Measurements from ENCODE around the gene RAB9B. TPM values are rescaled to one million over a fixed set of nuclear protein-coding genes. Genes with fewer than 3 reads are reported as not detected.
A peak's percentile ranks its signal among the peaks of the same experiment; 100 is the strongest.
"Not testable (repeated sequence)": the region's sequence is repeated elsewhere in the genome, so short reads cannot be mapped to it uniquely, and the experiment has no call there.

RAB9B gene
- total RNA-seq, 2 experiments from 2014 or later = 0.44 to 0.57 TPM

DNA sequence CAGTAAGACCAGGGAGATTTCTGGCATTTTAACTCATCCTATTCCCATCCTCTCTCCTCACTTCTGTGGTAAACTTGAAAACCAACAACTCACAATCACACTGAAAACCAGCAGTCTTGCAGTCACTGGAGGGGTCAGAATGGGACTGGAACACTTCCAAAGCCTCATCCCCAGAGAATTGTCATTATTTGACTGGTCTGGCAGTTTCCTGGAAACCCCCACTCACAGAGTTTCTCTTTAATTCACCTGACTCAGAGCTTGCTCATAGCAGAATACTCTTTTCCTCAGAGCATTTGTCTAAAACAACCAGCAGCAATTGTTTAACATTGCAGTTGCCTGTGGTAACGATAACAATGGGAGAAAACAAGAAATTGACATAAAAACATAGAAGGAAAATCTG lies 7.3 kb upstream of the RAB9B start:
- CTCF ChIA-PET = interaction anchor here (1.6 kb wide), 1 partner anchor 80 kb away, joined by 3 read pairs; no protein-coding TSS in a partner anchor

DNA sequence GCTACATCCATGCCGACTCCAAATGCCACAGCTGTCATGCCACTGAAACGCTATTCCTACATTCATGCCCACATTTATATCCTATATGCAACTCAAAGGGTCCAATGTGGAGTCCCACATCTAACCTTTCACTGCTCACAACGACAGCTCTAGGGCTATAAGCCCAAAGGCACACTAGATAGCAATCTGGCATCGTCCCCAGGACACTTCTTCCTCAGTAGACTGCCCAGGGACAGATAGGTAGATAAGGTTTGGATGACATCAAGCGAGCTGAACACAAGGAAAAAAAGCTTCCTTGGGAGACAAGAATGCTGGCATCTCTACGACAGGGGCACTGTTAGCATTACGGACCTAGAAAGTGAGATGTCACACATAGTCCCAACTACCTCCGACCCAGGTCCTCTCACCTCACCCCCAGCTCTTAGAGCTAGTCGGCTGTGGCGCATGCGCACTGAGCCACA lies 685 bp downstream of the RAB9B start:
- H3K27me3 Mint-ChIP-seq = peaks cover 4% of the 10 kb centered on the region
- no peak overlapping the region for H3K27ac Mint-ChIP-seq
- no peak for DNase-seq
- peaks cover 3% of the 10 kb centered on the region for H3K4me1 Mint-ChIP-seq (ENCODE audit: low read depth)
- intact Hi-C loops (cut with micrococcal nuclease) = loop anchor here (5.0 kb wide), 2 partner anchors 86 to 144 kb away; partner anchors contain the start of gene MORF4L2
- H3K36me3 Mint-ChIP-seq = no peaks in the 10 kb centered on the region
- peak overlapping the region; percentile 70 for H3K4me3 Mint-ChIP-seq
- H3K9me3 Mint-ChIP-seq = no peaks in the 10 kb centered on the region
- ChIA-PET CTCF (interaction anchor here (1.4 to 1.7 kb wide), 3 partner anchors 14 to 306 kb away, joined by 3 to 10 read pairs (median 10); no protein-coding TSS in a partner anchor), POLR2A (interaction anchor here (0.5 kb wide), 1 partner anchor 240 kb away, joined by 3 read pairs; no protein-coding TSS in a partner anchor)

More for the DNA sequence above, 7.3 kb upstream of the RAB9B start:
- POLR2A ChIA-PET = no interaction called here
- intact Hi-C loops (cut with micrococcal nuclease) = no loop called here
- no peak overlapping the region for H3K4me3 Mint-ChIP-seq
- peaks cover 10% of the 10 kb centered on the region for H3K9me3 Mint-ChIP-seq
- H3K27ac Mint-ChIP-seq = peak overlapping the region; percentile 39
- peaks cover 10% of the 10 kb centered on the region for H3K4me1 Mint-ChIP-seq (ENCODE audit: low read depth)
- peaks cover 4% of the 10 kb centered on the region for H3K36me3 Mint-ChIP-seq
- DNase-seq = peak; percentile 35
- no peaks in the 10 kb centered on the region for H3K27me3 Mint-ChIP-seq

DNA sequence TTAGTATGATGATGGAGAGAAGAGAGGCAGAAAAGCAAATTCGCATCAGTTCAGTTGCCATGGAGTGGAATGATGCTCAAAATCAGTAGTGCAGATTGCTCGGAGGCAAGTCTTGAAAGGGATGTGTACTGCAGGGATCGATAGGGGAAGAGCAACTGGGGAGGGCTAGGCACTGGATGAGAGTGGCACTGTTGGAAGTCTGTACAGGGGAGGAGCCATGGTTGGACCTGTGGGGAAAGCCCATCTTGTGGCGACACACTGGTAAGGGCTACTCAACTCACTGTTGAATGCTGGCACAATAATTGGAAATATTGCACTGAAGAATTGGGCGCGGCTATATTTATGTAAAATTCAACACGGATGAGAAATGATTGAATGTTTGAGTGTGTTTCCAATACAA lies 1.2 kb downstream of the RAB9B start:
- no peak for DNase-seq
- Mint-ChIP-seq H3K27me3 (peaks cover 4% of the 10 kb centered on the region), H3K4me3 (no peak overlapping the region), H3K4me1 (ENCODE audit: low read depth) (peaks cover 3% of the 10 kb centered on the region), H3K27ac (no peak overlapping the region), H3K36me3 (no peaks in the 10 kb centered on the region), H3K9me3 (no peaks in the 10 kb centered on the region)
- ChIA-PET CTCF (interaction anchor here (1.4 to 1.7 kb wide), 3 partner anchors 14 to 306 kb away, joined by 3 to 10 read pairs (median 10); no protein-coding TSS in a partner anchor), POLR2A (interaction anchor here (0.5 kb wide), 1 partner anchor 239 kb away, joined by 3 read pairs; no protein-coding TSS in a partner anchor)
- intact Hi-C loops (cut with micrococcal nuclease) = loop anchor here (5.0 kb wide), 2 partner anchors 86 to 144 kb away; partner anchors contain the start of gene MORF4L2

DNA sequence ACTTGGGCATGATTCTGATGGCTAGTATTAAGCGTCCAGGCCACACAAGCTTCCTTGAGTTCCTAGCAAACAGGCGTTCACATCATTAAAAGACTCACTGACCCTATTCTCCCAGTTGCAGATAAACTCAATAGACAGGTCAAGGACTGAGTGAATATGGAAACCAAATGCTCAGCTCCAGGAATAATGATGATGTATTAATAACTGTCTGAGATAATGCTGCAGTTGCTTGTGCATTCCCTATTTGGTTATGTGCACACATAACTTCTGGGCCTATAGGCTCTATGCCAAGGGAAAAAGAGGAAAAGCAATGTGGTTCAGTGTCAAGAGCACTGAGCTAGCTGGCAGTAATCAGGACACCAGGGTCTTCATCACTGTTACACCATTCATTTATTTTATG lies 3.5 kb downstream of the RAB9B start:
- H3K27ac Mint-ChIP-seq = no peak overlapping the region
- H3K9me3 Mint-ChIP-seq = no peaks in the 10 kb centered on the region
- peaks cover 6% of the 10 kb centered on the region for H3K4me1 Mint-ChIP-seq (ENCODE audit: low read depth)
- no peak overlapping the region for H3K4me3 Mint-ChIP-seq
- no peak for DNase-seq
- H3K36me3 Mint-ChIP-seq = no peaks in the 10 kb centered on the region
- peaks cover 4% of the 10 kb centered on the region for H3K27me3 Mint-ChIP-seq
- CTCF ChIA-PET = interaction anchor here (1.0 to 1.4 kb wide), 3 partner anchors 117 to 367 kb away, joined by 3 read pairs; no protein-coding TSS in a partner anchor
- intact Hi-C loops (cut with micrococcal nuclease) = no loop called here
- POLR2A ChIA-PET = no interaction called here

DNA sequence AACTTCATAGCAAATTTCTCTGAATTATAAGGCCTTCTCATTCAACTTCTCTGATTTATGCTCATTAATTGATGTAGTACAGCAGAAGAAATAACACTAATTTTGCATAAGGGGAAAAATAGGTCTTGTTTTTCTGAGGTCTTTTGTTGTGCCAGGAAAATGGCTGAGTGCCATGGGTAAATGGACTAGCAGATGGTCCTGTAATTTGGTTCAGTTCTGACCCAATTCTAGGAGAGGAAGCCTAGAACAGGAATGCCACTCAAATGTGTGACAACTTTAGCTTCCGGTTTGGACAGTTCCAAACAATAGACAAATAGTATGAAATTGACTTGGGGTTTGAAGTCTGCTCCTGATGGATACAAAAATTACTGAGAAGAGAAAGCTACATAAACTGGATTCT lies 6.2 kb downstream of the RAB9B start:
- POLR2A ChIA-PET = no interaction called here
- Mint-ChIP-seq H3K36me3 (no peaks in the 10 kb centered on the region), H3K27me3 (no peaks in the 10 kb centered on the region), H3K4me1 (ENCODE audit: low read depth) (peaks cover 3% of the 10 kb centered on the region), H3K4me3 (no peak overlapping the region), H3K27ac (no peak overlapping the region), H3K9me3 (no peaks in the 10 kb centered on the region)
- CTCF ChIA-PET = no interaction called here
- no peak for DNase-seq
- intact Hi-C loops (cut with micrococcal nuclease) = no loop called here

DNA sequence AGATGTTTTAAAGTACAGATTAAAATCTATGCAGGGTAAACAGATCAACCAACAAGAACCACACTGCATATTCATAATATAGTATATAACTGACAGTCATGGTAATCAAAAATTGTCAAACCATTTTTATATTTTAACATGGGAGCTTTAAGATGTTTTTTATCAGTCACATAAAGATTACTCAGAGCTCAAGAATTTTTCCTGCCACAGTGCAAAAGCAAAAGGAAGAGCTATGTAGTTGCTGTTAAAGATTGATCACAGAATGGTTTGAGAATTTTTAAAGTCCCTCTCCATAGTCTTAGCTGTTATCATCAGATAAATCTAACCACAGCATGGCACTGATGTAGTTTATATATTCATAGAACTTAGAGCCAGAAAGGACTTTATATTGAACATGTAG lies 8.5 kb downstream of the RAB9B start:
- ChIA-PET CTCF (interaction anchor here (1.3 kb wide), 1 partner anchor 112 kb away, joined by 3 read pairs; no protein-coding TSS in a partner anchor), POLR2A (no interaction called here)
- Mint-ChIP-seq H3K36me3 (no peaks in the 10 kb centered on the region), H3K9me3 (no peaks in the 10 kb centered on the region), H3K27me3 (no peaks in the 10 kb centered on the region), H3K4me3 (no peak overlapping the region), H3K4me1 (ENCODE audit: low read depth) (peaks cover 3% of the 10 kb centered on the region), H3K27ac (no peak overlapping the region)
- intact Hi-C loops (cut with micrococcal nuclease) = no loop called here
- no peak for DNase-seq

DNA sequence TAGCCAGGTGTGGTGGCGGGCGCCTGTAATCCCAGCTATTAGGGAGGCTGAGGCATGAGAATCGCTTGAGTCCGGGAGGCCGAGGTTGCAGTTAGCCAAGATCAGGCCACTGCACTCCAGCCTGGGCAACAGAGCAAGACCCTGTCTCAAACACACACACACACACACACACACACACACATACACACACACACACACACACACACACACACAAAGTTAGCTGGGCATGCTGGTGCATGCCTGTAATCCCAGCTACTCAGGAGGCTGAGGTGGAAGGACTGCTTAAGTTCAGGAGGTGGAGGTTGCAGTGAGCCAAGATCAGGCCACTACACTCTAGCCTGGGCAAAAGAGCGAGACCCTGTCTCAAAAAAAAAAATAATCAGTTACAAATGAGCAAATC lies 11.3 kb downstream of the RAB9B start:
- CTCF ChIA-PET, POLR2A ChIA-PET: not testable (repeated sequence)

DNA sequence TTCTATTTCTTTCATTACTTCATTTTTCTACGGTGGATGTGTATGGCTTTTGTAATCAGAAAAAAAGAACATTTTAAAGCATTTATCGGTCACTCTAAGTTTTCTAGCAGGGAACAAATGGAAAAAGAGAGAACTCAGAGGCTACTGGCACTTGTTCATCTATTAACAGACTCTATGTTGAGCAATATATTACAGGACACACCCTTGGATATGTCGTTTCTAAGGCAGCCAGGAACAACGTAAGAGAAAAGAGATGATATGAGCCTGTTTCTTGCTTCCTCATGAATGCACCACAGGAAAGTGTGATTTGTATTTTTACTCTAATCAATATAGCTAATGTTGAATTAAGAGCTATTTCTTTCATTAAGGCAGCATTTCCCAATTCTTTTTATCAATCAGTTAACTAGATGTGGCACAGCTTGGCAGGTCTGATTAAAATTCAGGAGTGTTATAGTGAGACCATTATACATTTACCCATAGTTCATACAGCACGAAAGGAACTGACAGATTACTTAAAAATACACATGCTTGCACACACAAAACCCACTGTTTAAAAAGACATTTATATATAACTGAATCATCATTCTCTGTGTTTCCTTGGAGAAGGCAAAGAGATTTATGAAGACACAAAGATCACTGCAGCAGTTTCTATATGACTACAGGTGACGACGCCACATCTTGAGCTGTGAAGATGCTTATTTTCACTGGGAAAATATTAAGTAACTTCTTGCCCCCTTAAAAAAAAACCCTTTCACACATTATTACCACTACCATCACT lies 13.0 kb downstream of the RAB9B start:
- H3K36me3 Mint-ChIP-seq = no peaks in the 10 kb centered on the region
- H3K4me1 Mint-ChIP-seq (ENCODE audit: low read depth) = peaks cover 3% of the 10 kb centered on the region
- no peak overlapping the region for H3K27ac Mint-ChIP-seq
- CTCF ChIA-PET = interaction anchor here (1.2 to 3.1 kb wide), 2 partner anchors 10 to 13 kb away, joined by 3 to 10 read pairs; partner anchors contain the start of gene RAB9B
- intact Hi-C loops (cut with micrococcal nuclease) = no loop called here
- no peaks in the 10 kb centered on the region for H3K9me3 Mint-ChIP-seq
- POLR2A ChIA-PET = no interaction called here
- no peak for DNase-seq
- peaks cover 7% of the 10 kb centered on the region for H3K27me3 Mint-ChIP-seq
- no peak overlapping the region for H3K4me3 Mint-ChIP-seq

More for the DNA sequence above, 11.3 kb downstream of the RAB9B start:
- H3K4me3 Mint-ChIP-seq; H3K9me3 Mint-ChIP-seq; intact Hi-C loops (cut with micrococcal nuclease); H3K36me3 Mint-ChIP-seq; H3K27ac Mint-ChIP-seq; DNase-seq; H3K27me3 Mint-ChIP-seq; H3K4me1 Mint-ChIP-seq (ENCODE audit: low read depth): not testable (repeated sequence)

DNA sequence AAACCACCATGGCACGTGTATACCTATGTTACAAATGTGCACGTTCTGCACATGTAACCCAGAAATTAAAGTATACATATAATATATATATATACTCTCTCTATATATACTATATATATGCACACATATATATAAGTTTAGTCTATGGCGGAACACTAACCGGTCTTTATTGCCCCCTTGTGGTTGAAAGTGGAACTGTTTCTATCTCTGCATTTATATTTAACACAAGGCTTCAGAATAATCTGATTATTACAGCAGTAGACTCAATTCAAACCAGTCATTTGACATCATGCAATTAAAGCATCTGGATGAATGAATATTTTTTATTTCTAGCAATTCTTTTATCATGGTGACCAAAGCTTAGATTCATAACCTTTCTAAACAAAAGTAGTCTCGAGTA lies 14.6 kb downstream of the RAB9B start:
- ChIA-PET POLR2A (no interaction called here), CTCF (interaction anchor here (1.6 to 3.1 kb wide), 3 partner anchors 14 to 106 kb away, joined by 3 to 18 read pairs (median 10); partner anchors contain the start of genes RAB9B and TMEM31)
- H3K4me1 Mint-ChIP-seq (ENCODE audit: low read depth) = peaks cover 4% of the 10 kb centered on the region
- H3K27me3 Mint-ChIP-seq = peaks cover 10% of the 10 kb centered on the region
- H3K9me3 Mint-ChIP-seq = no peaks in the 10 kb centered on the region
- H3K36me3 Mint-ChIP-seq = no peaks in the 10 kb centered on the region
- no peak overlapping the region for H3K27ac Mint-ChIP-seq
- intact Hi-C loops (cut with micrococcal nuclease) = loop anchor here (1.0 kb wide), 3 partner anchors 106 to 284 kb away; no protein-coding TSS in a partner anchor
- DNase-seq = no peak
- no peak overlapping the region for H3K4me3 Mint-ChIP-seq

DNA sequence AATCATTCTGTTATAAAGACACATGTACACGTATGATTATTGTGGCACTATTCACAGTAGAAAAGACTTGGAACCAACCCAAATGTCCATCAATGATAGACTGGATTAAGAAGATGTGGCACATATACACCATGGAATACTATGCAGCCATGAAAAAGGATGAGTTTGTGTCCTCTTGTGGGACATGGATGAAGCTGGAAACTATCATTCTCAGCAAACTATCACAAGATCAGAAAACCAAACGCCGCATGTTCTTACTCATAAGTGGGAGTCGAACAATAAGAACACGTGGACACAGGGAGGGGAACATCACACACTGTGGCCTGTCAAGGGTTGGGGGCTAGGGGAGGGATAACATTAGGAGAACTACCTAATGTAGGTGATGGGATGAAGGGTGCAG lies 15.0 kb downstream of the RAB9B start:
- intact Hi-C loops (cut with micrococcal nuclease) = loop anchor here (1.0 kb wide), 3 partner anchors 106 to 284 kb away; no protein-coding TSS in a partner anchor
- H3K27ac Mint-ChIP-seq; H3K9me3 Mint-ChIP-seq; H3K4me1 Mint-ChIP-seq (ENCODE audit: low read depth); H3K4me3 Mint-ChIP-seq; POLR2A ChIA-PET; DNase-seq; H3K36me3 Mint-ChIP-seq: not testable (repeated sequence)
- CTCF ChIA-PET = interaction anchor here (1.6 to 3.1 kb wide), 3 partner anchors 15 to 105 kb away, joined by 3 to 18 read pairs (median 10); partner anchors contain the start of genes RAB9B and TMEM31
- peaks cover 10% of the 10 kb centered on the region for H3K27me3 Mint-ChIP-seq

DNA sequence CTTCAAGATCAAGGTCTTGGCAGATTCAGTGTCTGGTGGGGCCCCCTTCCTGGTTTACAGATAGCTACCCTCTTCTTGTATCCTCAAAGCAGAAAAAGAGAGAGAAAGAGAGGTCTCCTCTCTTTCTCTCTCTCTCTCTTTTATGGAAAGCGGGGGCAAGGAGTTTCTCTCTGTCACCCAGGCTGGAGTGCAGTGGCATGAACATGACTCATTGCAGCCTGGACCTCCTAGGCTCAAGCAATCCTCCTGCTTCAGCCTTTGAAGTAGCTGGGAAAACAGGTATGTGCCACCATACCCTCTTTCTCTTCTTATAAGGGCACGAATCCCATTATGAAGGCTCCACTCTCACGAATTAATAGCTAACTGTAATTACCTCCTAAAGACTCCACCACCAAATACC lies 20.2 kb downstream of the RAB9B start:
- H3K27me3 Mint-ChIP-seq = peaks cover 10% of the 10 kb centered on the region
- H3K36me3 Mint-ChIP-seq = no peaks in the 10 kb centered on the region
- no peak overlapping the region for H3K4me3 Mint-ChIP-seq
- ChIA-PET POLR2A (no interaction called here), CTCF (interaction anchor here (0.6 to 1.2 kb wide), 4 partner anchors 27 to 279 kb away, joined by 3 to 6 read pairs (median 3); no protein-coding TSS in a partner anchor)
- no peak for DNase-seq
- intact Hi-C loops (cut with micrococcal nuclease) = no loop called here
- H3K27ac Mint-ChIP-seq = no peak overlapping the region
- H3K4me1 Mint-ChIP-seq (ENCODE audit: low read depth) = peaks cover 10% of the 10 kb centered on the region
- H3K9me3 Mint-ChIP-seq = no peaks in the 10 kb centered on the region

DNA sequence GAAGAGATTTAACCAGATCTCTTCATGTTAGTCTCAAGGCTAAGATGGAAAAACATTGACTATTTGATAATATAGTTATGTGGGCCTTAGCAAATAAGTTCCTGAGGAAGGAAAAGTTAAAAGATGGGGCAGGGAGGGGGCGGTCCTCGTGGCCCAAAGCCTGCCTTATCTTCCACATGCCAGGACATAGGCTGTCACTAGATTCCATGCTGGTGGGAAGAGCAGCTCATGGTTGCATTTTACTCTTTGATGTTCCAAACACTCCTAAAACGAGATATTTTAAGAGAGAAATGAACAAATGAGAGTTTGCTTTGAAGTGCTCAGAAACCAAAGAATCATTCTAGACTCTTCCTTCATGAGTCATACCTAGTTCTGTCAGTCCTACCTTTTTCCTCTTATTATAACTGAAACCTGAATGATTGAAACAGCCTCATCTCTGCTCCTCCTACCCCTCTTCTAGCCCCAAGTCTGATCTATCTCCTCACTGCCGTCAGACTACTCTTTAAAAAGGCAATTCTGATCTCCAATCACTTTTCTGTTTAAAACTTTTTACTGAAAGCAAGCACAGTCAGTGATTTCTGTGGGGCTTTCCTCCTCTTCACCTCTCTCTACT lies 25.1 kb downstream of the RAB9B start:
- intact Hi-C loops (cut with micrococcal nuclease) = no loop called here
- Mint-ChIP-seq H3K36me3 (no peaks in the 10 kb centered on the region), H3K9me3 (no peaks in the 10 kb centered on the region), H3K27ac (no peak overlapping the region), H3K27me3 (peaks cover 2% of the 10 kb centered on the region), H3K4me1 (ENCODE audit: low read depth) (peaks cover 13% of the 10 kb centered on the region), H3K4me3 (no peak overlapping the region)
- CTCF ChIA-PET = no interaction called here
- DNase-seq = no peak
- POLR2A ChIA-PET = no interaction called here
